GM10266 (cell line): Measurements from ENCODE around the gene TEX261.

Experiments used
- DNase-seq: peaks from one replicate; pipeline ENCODE4 v3.0.0; 2012; ENCODE audit errors: extremely low spot score
- TF ChIP-seq, protein P1 (sequence below): IDR thresholded peaks from 2 replicates; pipeline ENCODE4 v1.5.1; 2012; ENCODE audit warnings: mild to moderate bottlenecking, low read depth; ENCODE audit not compliant: control insufficient read depth, insufficient read depth; ENCODE audit errors: missing control alignments

The TEX261 gene

GRCh38 chr2:70964133-70964532, 30.5 kb downstream of the TEX261 start:
- TF ChIP-seq, protein P1, sequence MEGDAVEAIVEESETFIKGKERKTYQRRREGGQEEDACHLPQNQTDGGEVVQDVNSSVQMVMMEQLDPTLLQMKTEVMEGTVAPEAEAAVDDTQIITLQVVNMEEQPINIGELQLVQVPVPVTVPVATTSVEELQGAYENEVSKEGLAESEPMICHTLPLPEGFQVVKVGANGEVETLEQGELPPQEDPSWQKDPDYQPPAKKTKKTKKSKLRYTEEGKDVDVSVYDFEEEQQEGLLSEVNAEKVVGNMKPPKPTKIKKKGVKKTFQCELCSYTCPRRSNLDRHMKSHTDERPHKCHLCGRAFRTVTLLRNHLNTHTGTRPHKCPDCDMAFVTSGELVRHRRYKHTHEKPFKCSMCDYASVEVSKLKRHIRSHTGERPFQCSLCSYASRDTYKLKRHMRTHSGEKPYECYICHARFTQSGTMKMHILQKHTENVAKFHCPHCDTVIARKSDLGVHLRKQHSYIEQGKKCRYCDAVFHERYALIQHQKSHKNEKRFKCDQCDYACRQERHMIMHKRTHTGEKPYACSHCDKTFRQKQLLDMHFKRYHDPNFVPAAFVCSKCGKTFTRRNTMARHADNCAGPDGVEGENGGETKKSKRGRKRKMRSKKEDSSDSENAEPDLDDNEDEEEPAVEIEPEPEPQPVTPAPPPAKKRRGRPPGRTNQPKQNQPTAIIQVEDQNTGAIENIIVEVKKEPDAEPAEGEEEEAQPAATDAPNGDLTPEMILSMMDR, result no peak
- no peak for DNase-seq

DNA sequence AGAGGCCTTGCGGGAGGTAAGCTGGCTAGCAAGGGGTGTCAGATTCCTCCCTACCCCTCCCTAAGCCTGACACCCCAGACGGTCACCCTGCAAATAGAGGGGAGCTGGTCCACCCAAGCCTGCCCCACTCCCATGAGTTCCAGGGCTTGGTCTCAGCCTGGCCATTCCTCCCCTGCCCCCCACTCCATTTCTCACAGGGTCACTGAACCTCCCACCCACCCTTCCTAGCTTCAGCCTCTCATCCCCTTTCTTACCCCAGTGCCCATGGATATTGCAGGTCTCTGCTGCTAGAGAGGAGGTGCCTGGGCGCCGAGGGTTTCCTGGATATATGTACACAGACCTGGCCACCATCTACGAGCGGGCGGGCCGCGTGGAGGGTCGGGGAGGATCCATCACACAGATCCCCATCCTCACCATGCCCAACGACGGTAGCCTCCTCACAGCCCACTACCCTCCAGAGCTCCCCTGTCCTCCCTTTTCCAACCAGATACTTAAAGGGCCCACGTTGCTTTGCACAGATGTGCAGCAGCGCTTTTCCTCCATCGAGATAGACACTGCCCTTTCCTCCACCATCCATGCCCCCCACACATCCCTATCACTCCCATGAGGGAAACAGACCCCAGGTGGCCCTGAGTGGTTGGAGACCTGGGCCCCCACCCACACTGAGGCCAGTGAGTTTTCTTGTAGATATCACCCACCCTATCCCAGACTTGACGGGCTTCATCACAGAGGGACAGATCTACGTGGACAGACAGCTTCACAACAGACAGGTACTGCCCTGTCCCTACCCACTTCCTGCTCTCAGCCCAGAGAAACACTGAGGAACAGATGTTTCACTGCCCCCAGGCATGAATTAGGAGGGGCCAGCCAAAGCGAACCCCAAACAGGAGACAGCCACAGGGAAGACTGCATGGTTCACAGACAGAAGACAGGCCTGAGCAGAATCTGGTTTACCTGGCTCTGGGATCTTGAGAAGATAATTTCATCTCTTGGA, 31.5 kb downstream of the TEX261 start:
- TF ChIP-seq, protein P1, result no peak
- DNase-seq, result no peak

- TF ChIP-seq, protein P1, result no peak
Observed at GRCh38 chr2:70962211-70962884, 32.3 kb downstream of the TEX261 start.

GRCh38 chr2:70961648-70961994, 33.1 kb downstream of the TEX261 start:
- no peak for DNase-seq
- TF ChIP-seq, protein P1, result no peak

More at GRCh38 chr2:70962211-70962884, 32.3 kb downstream of the TEX261 start:
- no peak for DNase-seq

- TF ChIP-seq, protein P1, result no peak
- no peak for DNase-seq
Observed at GRCh38 chr2:70960833-70961647, 33.6 kb downstream of the TEX261 start.

GRCh38 chr2:70959851-70960832, 34.5 kb downstream of the TEX261 start:
- TF ChIP-seq, protein P1, result no peak
- no peak for DNase-seq
